HCT116 (cell line): ENCODE measurements around the gene SCGB1A1.

Source experiments
- CBX3 ChIP-seq: IDR thresholded peaks from 2 replicates; pipeline ENCODE4 v1.6.1; 2012; ENCODE audit warnings: low read depth
- CEBPB ChIP-seq: IDR thresholded peaks from 2 replicates; pipeline ENCODE4 v1.6.1; 2012; ENCODE audit warnings: low read depth
- ELF1 ChIP-seq: IDR thresholded peaks from 2 replicates; pipeline ENCODE4 v1.6.1; 2012; ENCODE audit warnings: low read depth, borderline replicate concordance
- EZH2 ChIP-seq: fragments of 200-600 bp; sonication (generic); IDR thresholded peaks from 2 replicates; pipeline ENCODE4 v1.6.1; 2017; ENCODE audit warnings: antibody characterized with exemption, mixed run types
- FOSL1 ChIP-seq: IDR thresholded peaks from 2 replicates; pipeline ENCODE4 v1.6.1; 2012; ENCODE audit warnings: low read depth
- MAX ChIP-seq: IDR thresholded peaks from 2 replicates; pipeline ENCODE4 v1.6.1; 2012
- POLR2A ChIP-seq: IDR thresholded peaks from 2 replicates; pipeline ENCODE4 v1.7.0; 2011; ENCODE audit warnings: borderline replicate concordance; ENCODE audit not compliant: insufficient read depth, insufficient read length; ENCODE audit errors: extremely low read depth
- POLR2AphosphoS5 ChIP-seq: IDR thresholded peaks from 2 replicates; pipeline ENCODE4 v1.6.1; 2011; ENCODE audit warnings: mild to moderate bottlenecking, low read depth, low read length, moderate library complexity
- SIN3A ChIP-seq: IDR thresholded peaks from 2 replicates; pipeline ENCODE4 v1.6.1; 2012; ENCODE audit warnings: low read depth
- SRF ChIP-seq: IDR thresholded peaks from 2 replicates; pipeline ENCODE4 v1.6.1; 2012; ENCODE audit warnings: low read depth
- YY1 ChIP-seq: IDR thresholded peaks from 2 replicates; pipeline ENCODE4 v1.6.1; 2011; ENCODE audit warnings: low read length, low read depth, moderate library complexity, mild to moderate bottlenecking; ENCODE audit not compliant: insufficient replicate concordance; ENCODE audit errors: extremely low read depth
- ZNF274 ChIP-seq: fragments of 200-500 bp; sonication (Bioruptor generic); IDR thresholded peaks from 2 replicates; pipeline ENCODE4 v1.6.1; 2014; ENCODE audit warnings: mild to moderate bottlenecking, low read depth, low read length, inconsistent platforms
- TF ChIP-seq, protein P1 (sequence below), 3 experiments: fragments of 200-600 bp in 1 of 3; sonication (generic) in 1 of 3; IDR thresholded peaks in 2 of 3; conservative IDR thresholded peaks in 1 of 3; 2 replicates each; pipeline ENCODE4 v1.5.1; 2012 to 2017; ENCODE audit warnings: low read depth in 2 of 3, low read length in 2 of 3, antibody characterized with exemption in 1 of 3, borderline replicate concordance in 1 of 3, control low read depth in 1 of 3, mild to moderate bottlenecking in 1 of 3, mixed read lengths in 1 of 3, mixed run types in 1 of 3, moderate library complexity in 1 of 3; ENCODE audit not compliant: insufficient read depth in 1 of 3

- TF ChIP-seq, protein P1, sequence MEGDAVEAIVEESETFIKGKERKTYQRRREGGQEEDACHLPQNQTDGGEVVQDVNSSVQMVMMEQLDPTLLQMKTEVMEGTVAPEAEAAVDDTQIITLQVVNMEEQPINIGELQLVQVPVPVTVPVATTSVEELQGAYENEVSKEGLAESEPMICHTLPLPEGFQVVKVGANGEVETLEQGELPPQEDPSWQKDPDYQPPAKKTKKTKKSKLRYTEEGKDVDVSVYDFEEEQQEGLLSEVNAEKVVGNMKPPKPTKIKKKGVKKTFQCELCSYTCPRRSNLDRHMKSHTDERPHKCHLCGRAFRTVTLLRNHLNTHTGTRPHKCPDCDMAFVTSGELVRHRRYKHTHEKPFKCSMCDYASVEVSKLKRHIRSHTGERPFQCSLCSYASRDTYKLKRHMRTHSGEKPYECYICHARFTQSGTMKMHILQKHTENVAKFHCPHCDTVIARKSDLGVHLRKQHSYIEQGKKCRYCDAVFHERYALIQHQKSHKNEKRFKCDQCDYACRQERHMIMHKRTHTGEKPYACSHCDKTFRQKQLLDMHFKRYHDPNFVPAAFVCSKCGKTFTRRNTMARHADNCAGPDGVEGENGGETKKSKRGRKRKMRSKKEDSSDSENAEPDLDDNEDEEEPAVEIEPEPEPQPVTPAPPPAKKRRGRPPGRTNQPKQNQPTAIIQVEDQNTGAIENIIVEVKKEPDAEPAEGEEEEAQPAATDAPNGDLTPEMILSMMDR (IDR thresholded peaks at IDR 0.05 in 2 of 3, conservative IDR thresholded peaks at IDR 0.05 in 1 of 3; ENCODE audit: borderline replicate concordance in 1 of 3, insufficient read depth in 1 of 3, low read depth in 2 of 3, low read length in 2 of 3), result no peak
- TF ChIP-seq MAX (no peak), YY1 (no peak), ZNF274 (no peak), EZH2 (no peak), POLR2AphosphoS5 (no peak), CBX3 (no peak), POLR2A (no peak), SIN3A (no peak), ELF1 (no peak), SRF (no peak), FOSL1 (no peak), CEBPB (no peak)
Measured at GRCh38 chr11:62390722-62391121, 28.1 kb upstream of the SCGB1A1 start.
